Left cardiac atrium (tissue), 2 donors: ENCODE results near the gene DISP2. TPM values are rescaled to one million over a fixed set of nuclear protein-coding genes. Genes with fewer than 3 reads are reported as not detected.

ENCODE experiments used
- total RNA-seq, 2 donors: library from RNA; stranded (reverse); fragmentation: NEBNext Ultra II Directional; extraction: Animal tissue kit (Norgen Biotek cat#: 25700); gene quantifications; one replicate each; pipeline ENCODE4 v1.2.1, GENCODE V29; 2021
- donor health status: DM: no; HTN: yes; CAD: no; lungs with severe emphysema.
- donor health status: DM: yes; HTN: yes; CAD: no.

DISP2 gene
- total RNA-seq, 2 donors from 2014 or later = 0.31 to 6.5 TPM

Other genes with a start within 250 kb of the DISP2 start
- gene BMF, start 249.3 kb upstream of the DISP2 start, total RNA-seq = 1 to 10 TPM; 1.9 to 5.0 TPM
- 1 to 10 TPM in 1 of 2 donors, under 1 TPM in 1; 0.71 to 1.3 TPM for gene BUB1B, start 197.2 kb upstream of the DISP2 start, total RNA-seq
- gene PAK6, start 119.2 kb upstream of the DISP2 start, total RNA-seq = 10 to 100 TPM in 1 of 2 donors, 1 to 10 TPM in 1; 6.8 to 10.1 TPM
- gene ANKRD63, start 75.2 kb upstream of the DISP2 start, total RNA-seq = under 1 TPM in 1 of 2 donors, not detected in 1; 0.65 TPM
- 10 to 100 TPM in 1 of 2 donors, 1 to 10 TPM in 1; 8.4 to 13.5 TPM for gene PLCB2, start 50.3 kb upstream of the DISP2 start, total RNA-seq
- gene INAFM2, start 34.5 kb upstream of the DISP2 start, total RNA-seq = 10 to 100 TPM; 53.4 to 76.6 TPM
- 10 to 100 TPM; 72.1 to 83.8 TPM for gene CCDC9B, start 17.3 kb upstream of the DISP2 start, total RNA-seq
- gene PHGR1, start 7.2 kb upstream of the DISP2 start, total RNA-seq = not detected
- 1 to 10 TPM; 7.2 to 8.0 TPM for gene KNSTRN, start 24.5 kb downstream of the DISP2 start, total RNA-seq
- gene IVD, start 47.6 kb downstream of the DISP2 start, total RNA-seq = 10 to 100 TPM; 58.4 to 63.4 TPM
- 10 to 100 TPM; 14.5 to 14.8 TPM for gene BAHD1, start 82.7 kb downstream of the DISP2 start, total RNA-seq
- 10 to 100 TPM in 1 of 2 donors, 1 to 10 TPM in 1; 9.9 to 10.7 TPM for gene CHST14, start 112.8 kb downstream of the DISP2 start, total RNA-seq
- gene CCDC32, start 206.8 kb downstream of the DISP2 start, total RNA-seq = 10 to 100 TPM; 16.9 to 22.7 TPM
- gene RPUSD2, start 211.1 kb downstream of the DISP2 start, total RNA-seq = 10 to 100 TPM in 1 of 2 donors, 1 to 10 TPM in 1; 7.9 to 11.3 TPM
- gene KNL1, start 236.0 kb downstream of the DISP2 start, total RNA-seq = 1 to 10 TPM in 1 of 2 donors, under 1 TPM in 1; 0.55 to 1.1 TPM